Left lung (tissue), 10 donors: ENCODE results near the gene MAMLD1. TPM values are rescaled to one million over a fixed set of nuclear protein-coding genes. Genes with fewer than 3 reads are reported as not detected.

ENCODE experiments used
- ATAC-seq: fragments of 200-7000 bp; cut with Tn5 transposase; one replicate; pipeline ENCODE4 v1.9.1; 2020; ENCODE audit warnings: moderate library complexity
- DNase-seq, 4 donors: peaks; one replicate each; pipeline ENCODE4 v3.0.0-alpha.2; 2013 to 2020
- H3K27ac ChIP-seq, 2 donors: fragments of 200-600 bp; sonication (generic) in 1 of 2; one replicate each; pipeline versions ENCODE4 v1.5.0 to v1.8.0; 2020 to 2021
- H3K27me3 ChIP-seq, 2 donors: fragments of 200-600 bp; sonication (generic) in 1 of 2; one replicate each; pipeline versions ENCODE4 v1.5.0 to v1.8.0; 2020 to 2021
- H3K36me3 ChIP-seq, 2 donors: fragments of 200-600 bp; sonication (generic) in 1 of 2; one replicate each; pipeline versions ENCODE4 v1.5.0 to v1.8.0; 2020 to 2021
- H3K4me1 ChIP-seq, 2 donors: fragments of 200-600 bp; one replicate each; pipeline ENCODE4 v1.8.0; 2021
- H3K4me3 ChIP-seq, 2 donors: fragments of 200-600 bp; sonication (generic) in 1 of 2; one replicate each; pipeline versions ENCODE4 v1.5.0 to v1.8.0; 2020 to 2021; ENCODE audit warnings: mild to moderate bottlenecking in 1 of 2
- H3K9me3 ChIP-seq, 2 donors: fragments of 200-600 bp; sonication (generic) in 1 of 2; one replicate each; pipeline versions ENCODE4 v1.5.0 to v1.8.0; 2020 to 2021
- intact Hi-C, 2 donors: fragments of 100-400 bp; cut with DNase I; formaldehyde crosslinking; loops; one replicate each; pipeline versions ENCODE4 v1.11.2 to v1.14.2; 2022
- polyA plus RNA-seq, 6 donors: library from polyadenylated mRNA; unstranded; fragments of 120-200 nt; gene quantifications; one replicate each; pipeline ENCODE4 v1.2.1, GENCODE V29; 2013; ENCODE audit not compliant: insufficient read length in 6 of 6
- total RNA-seq, 2 donors: library from RNA; stranded (reverse); fragmentation: NEBNext Ultra II Directional; extraction: Animal tissue kit (Norgen Biotek cat#: 25700); gene quantifications; one replicate each; pipeline ENCODE4 v1.2.1, GENCODE V29; 2021
- TF ChIP-seq, protein P1 (sequence below), 2 donors: fragments of 200-600 bp; sonication (generic) in 1 of 2; IDR thresholded peaks; one replicate each; pipeline versions ENCODE4 v1.5.0 to v1.8.0; 2021; ENCODE audit warnings: antibody characterized with exemption in 2 of 2
- donor health status: DM: no; HTN: yes; CAD: no.
- donor health status: DM: no; HTN: no; CAD: no.

Gene MAMLD1
- total and polyA plus RNA-seq, 8 donors: 3.6 to 18.4 (median 14.6) TPM

DNA sequence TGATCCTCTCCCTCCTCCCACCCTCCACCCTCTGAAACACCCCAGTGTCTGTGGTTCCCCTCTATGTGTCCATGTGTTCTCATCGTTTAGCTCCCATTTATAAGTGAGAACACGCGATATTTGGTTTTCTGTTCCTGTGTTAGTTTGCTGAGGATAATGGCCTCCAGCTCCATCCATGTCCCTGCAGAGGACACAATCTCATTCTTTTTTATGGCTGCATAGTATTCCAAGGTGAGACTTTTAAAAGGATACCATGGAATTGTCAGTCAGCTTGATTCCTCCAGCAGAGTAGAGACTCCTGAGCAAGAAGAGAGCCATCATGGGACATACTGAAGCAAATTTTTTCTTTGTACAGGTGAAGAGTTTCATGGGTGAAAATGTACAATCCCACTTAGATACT lies 166.5 kb downstream of the MAMLD1 start:
- DNase-seq: no peak
- Histone ChIP-seq H3K9me3 (no peaks in the 10 kb centered on the region), H3K27me3 (no peaks in the 10 kb centered on the region), H3K36me3 (no peaks in the 10 kb centered on the region), H3K4me3 (no peak overlapping the region), H3K4me1 (no peaks in the 10 kb centered on the region), H3K27ac (no peak overlapping the region)
- ATAC-seq: no peak
- intact Hi-C loops: no loop called here
- TF ChIP-seq, protein P1, sequence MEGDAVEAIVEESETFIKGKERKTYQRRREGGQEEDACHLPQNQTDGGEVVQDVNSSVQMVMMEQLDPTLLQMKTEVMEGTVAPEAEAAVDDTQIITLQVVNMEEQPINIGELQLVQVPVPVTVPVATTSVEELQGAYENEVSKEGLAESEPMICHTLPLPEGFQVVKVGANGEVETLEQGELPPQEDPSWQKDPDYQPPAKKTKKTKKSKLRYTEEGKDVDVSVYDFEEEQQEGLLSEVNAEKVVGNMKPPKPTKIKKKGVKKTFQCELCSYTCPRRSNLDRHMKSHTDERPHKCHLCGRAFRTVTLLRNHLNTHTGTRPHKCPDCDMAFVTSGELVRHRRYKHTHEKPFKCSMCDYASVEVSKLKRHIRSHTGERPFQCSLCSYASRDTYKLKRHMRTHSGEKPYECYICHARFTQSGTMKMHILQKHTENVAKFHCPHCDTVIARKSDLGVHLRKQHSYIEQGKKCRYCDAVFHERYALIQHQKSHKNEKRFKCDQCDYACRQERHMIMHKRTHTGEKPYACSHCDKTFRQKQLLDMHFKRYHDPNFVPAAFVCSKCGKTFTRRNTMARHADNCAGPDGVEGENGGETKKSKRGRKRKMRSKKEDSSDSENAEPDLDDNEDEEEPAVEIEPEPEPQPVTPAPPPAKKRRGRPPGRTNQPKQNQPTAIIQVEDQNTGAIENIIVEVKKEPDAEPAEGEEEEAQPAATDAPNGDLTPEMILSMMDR (IDR thresholded peaks at IDR 0.05): no peak

DNA sequence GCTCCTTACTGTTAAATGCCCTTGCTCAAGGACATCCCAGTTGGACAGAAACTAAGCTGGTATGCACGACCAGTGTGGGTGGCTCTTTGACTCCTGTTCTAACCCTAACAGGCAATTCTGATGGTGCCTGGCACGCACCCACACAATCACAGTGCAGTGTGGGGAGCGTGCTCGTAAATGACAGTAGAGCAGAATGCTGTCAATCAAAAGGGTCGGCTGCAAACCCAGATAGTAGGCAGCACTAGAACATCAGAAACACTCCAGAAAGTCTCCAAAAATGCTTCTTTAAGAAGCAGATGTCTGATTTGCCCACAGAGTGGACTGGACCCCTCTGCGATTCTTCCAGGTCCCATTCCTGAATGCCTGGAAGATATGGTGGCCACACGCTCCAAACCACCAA lies 167.7 kb downstream of the MAMLD1 start:
- TF ChIP-seq, protein P1 (IDR thresholded peaks at IDR 0.05): no peak
- intact Hi-C loops: no loop called here
- Histone ChIP-seq H3K4me1 (no peaks in the 10 kb centered on the region), H3K36me3 (no peaks in the 10 kb centered on the region), H3K27me3 (no peaks in the 10 kb centered on the region), H3K4me3 (no peak overlapping the region), H3K27ac (no peak overlapping the region), H3K9me3 (no peaks in the 10 kb centered on the region)
- no peak for ATAC-seq
- DNase-seq: no peak

GRCh38 chrX:150531467-150531866 lies 168.3 kb downstream of the MAMLD1 start:
- TF ChIP-seq, protein P1 (IDR thresholded peaks at IDR 0.05): no peak
- H3K9me3 ChIP-seq: no peaks in the 10 kb centered on the region
- H3K4me3 ChIP-seq: no peak overlapping the region
- H3K27ac ChIP-seq: no peak overlapping the region
- no peaks in the 10 kb centered on the region for H3K36me3 ChIP-seq
- no peaks in the 10 kb centered on the region for H3K27me3 ChIP-seq
- DNase-seq (no peak), ATAC-seq (no peak)
- intact Hi-C loops: no loop called here
- H3K4me1 ChIP-seq: no peaks in the 10 kb centered on the region

GRCh38 chrX:150533863-150534262 lies 170.7 kb downstream of the MAMLD1 start:
- intact Hi-C loops: no loop called here
- no peak for ATAC-seq

GRCh38 chrX:150536455-150537116 lies 173.5 kb downstream of the MAMLD1 start:
- H3K36me3 ChIP-seq: no peaks in the 10 kb centered on the region
- no peak overlapping the region for H3K27ac ChIP-seq
- intact Hi-C loops: no loop called here
- TF ChIP-seq, protein P1 (IDR thresholded peaks at IDR 0.05): no peak
- no peak for ATAC-seq
- H3K27me3 ChIP-seq: no peaks in the 10 kb centered on the region
- H3K4me1 ChIP-seq: no peaks in the 10 kb centered on the region
- no peak overlapping the region for H3K4me3 ChIP-seq
- no peak for DNase-seq
- no peaks in the 10 kb centered on the region for H3K9me3 ChIP-seq

More at GRCh38 chrX:150533863-150534262, 170.7 kb downstream of the MAMLD1 start:
- no peaks in the 10 kb centered on the region for H3K9me3 ChIP-seq
- no peaks in the 10 kb centered on the region for H3K27me3 ChIP-seq
- H3K27ac ChIP-seq: no peak overlapping the region
- no peak overlapping the region for H3K4me3 ChIP-seq
- no peak for DNase-seq
- H3K4me1 ChIP-seq: no peaks in the 10 kb centered on the region
- no peaks in the 10 kb centered on the region for H3K36me3 ChIP-seq
- TF ChIP-seq, protein P1 (IDR thresholded peaks at IDR 0.05): no peak
